NOMO-1 treated with dmso at 0.1 percent for 144 hours (cell line): ENCODE data around the gene HES5.

ENCODE experiments used
- DNase-seq: peaks from one replicate; lab custom pipeline; 2025; ENCODE audit not compliant: unreplicated experiment; lab: John Stamatoyannopoulos, UW

Gene HES5

GRCh38 chr1:2480986-2481364 lies 49.1 kb downstream of the HES5 start:
- DNase-seq: no peak

GRCh38 chr1:2480236-2480985 lies 49.7 kb downstream of the HES5 start:
- DNase-seq: no peak

- DNase-seq: no peak
These were observed 50.4 kb downstream of the HES5 start for GRCh38 chr1:2479618-2480017.

DNA sequence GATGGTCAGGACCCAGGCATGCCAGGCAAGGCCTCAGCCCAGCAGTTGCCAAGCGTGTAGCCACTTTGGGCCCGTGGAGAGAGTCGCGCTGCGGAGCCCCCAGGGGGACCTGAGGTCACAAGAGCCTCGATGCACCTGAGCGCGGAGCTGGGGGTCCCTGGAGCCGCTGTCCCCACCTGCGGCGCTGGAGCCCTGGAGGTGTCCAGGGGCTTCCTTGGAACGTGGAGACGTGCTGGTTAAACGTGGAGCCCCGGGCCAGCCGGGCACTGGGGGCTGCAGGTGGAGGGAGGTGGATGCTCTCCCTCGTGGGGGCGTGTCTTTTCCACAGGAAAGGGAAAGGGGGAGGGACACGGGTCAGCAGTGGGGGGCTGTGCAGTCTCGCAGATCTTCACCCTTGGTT lies 50.9 kb downstream of the HES5 start:
- no peak for DNase-seq
